GM21390 (cell line): ENCODE data around the gene PAK1IP1.
"Not testable (repeated sequence)": the region's sequence is repeated elsewhere in the genome, so short reads cannot be mapped to it uniquely, and the experiment has no call there.

ENCODE experiments used
- ATAC-seq: cut with Tn5 transposase; IDR thresholded peaks from one replicate; pipeline ENCODE4 v1.9.1; 2021; ENCODE audit not compliant: unreplicated experiment

Gene PAK1IP1

DNA sequence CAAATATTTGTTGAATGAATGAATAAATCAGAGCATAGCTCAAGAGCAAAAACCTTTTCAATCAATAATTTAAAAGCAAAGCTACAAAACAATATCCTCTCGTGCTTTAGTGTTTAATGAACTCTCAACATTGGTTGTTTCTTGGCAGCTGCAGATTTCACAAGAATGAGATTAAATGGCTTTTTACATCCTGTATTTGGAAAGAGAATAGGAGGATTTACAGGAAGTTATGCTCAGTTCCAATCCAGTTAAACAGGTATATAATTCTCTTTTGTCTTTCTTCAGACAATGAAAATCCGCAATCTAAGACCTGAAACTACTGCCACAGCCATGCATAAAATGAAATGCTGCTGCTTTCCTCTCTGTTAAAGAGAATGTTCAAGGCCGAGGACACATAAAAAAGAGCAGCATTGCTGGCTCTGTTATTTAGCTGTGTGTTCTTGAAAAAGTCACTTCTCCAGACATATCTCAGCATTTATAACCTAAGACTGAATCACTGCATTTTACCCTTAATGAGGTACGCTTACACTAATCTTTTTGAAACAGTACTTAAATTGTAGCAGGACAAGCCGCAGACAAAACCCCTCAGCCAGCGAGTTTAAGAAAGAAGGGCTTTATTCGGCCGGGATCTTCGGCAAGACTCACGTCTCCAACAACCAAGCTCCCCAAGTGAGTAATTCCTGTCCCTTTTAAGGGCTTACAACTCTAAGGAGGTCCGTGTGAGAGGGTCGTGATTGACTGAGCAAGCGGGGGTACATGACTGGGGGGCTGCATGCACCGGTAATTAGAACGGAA lies 3.9 kb upstream of the PAK1IP1 start:
- no peak for ATAC-seq

DNA sequence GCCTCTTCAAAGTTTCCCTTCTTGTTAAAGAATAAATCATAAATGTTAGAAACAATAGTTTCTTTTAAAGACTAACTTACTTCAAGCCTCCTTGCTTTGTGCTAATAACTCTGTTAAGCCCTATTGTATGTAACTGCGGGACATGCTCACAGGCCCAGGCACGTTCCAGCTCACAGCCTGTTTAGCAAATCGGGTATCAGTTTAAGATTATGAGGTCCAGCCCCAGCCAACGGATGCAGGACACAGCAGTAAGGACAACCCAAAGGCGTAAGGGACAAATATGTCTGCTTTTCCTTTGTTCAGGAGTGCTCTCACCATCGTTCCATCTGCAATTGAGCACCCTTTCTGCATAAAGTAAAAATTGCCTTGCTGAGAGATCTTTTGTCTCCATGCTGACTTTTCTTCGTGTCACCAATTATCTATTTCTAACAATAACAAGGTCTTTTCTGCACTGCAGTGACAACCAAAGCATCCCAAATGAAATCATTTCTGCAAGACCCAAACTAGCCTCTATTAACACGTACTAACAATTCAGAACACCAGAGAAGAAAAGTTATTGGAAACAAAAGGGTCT lies 1.7 kb upstream of the PAK1IP1 start:
- no peak for ATAC-seq

GRCh38 chr6:10695086-10695657 lies 400 bp downstream of the PAK1IP1 start:
- no peak for ATAC-seq

GRCh38 chr6:10696655-10697054 lies 1.9 kb downstream of the PAK1IP1 start:
- ATAC-seq, result no peak

DNA sequence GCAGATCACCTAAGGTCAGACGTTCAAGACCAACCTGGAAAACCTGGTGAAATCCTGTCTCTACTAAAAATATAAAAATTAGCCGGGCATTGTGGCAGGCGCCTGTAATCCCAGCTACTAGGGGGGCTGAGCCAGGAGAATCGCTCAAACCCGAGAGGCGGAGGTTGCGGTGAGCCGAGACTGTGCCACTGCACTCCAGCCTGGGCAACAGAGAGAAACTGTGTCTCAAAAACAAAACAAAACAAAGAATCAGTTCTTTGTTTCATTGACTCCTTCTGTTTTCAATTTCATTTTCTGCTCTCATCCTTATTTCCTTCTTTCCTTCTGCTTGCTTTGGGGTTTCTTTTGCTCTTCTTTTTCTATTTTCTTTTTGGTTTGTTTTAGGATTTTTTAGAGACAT lies 19.2 kb downstream of the PAK1IP1 start:
- ATAC-seq, result no peak

- no peak for ATAC-seq
Observed at GRCh38 chr6:10719296-10719963, 24.7 kb downstream of the PAK1IP1 start.

- ATAC-seq, result no peak
Observed at GRCh38 chr6:10719964-10720264, 25.1 kb downstream of the PAK1IP1 start.

DNA sequence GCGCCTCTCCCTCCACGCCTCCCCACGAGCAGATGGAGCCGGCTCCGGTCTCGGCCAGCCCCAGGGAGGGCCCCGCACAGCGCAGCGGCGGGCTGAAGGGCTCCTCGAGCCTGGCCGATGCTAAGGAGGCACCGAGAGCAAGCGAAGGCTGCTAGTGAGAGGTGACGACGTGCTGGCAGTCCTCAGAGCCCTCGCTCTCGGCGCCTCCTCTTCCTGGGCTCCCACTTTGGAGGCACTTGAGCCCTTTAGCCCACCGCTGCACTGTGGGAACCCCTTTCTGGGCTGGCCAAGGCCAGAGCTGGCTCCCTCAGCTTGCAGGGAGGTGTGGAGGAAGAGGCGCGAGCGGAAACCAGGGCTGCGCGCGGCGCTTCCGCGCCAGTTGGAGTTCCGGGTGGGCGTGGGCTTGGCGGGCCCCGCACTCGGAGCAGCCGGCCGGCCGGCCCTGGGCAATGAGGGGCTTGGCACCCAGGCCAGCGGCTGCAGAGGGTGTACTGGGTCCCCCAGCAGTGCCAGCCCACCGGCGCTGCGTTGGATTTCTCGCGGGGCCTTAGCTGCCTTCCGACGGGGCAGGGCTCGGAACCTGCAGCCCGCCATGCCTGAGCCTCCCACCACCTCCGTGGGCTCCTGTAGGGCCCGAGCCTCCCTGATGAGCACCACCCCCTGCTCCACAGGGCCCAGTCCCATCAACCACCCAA lies 25.6 kb downstream of the PAK1IP1 start:
- no peak for ATAC-seq

- not testable (repeated sequence) for ATAC-seq
Observed at GRCh38 chr6:10720960-10721849, 26.4 kb downstream of the PAK1IP1 start.

- no peak for ATAC-seq
Observed at GRCh38 chr6:10721850-10722569, 27.2 kb downstream of the PAK1IP1 start.

- no peak for ATAC-seq
Observed at GRCh38 chr6:10722570-10722819, 27.7 kb downstream of the PAK1IP1 start.

DNA sequence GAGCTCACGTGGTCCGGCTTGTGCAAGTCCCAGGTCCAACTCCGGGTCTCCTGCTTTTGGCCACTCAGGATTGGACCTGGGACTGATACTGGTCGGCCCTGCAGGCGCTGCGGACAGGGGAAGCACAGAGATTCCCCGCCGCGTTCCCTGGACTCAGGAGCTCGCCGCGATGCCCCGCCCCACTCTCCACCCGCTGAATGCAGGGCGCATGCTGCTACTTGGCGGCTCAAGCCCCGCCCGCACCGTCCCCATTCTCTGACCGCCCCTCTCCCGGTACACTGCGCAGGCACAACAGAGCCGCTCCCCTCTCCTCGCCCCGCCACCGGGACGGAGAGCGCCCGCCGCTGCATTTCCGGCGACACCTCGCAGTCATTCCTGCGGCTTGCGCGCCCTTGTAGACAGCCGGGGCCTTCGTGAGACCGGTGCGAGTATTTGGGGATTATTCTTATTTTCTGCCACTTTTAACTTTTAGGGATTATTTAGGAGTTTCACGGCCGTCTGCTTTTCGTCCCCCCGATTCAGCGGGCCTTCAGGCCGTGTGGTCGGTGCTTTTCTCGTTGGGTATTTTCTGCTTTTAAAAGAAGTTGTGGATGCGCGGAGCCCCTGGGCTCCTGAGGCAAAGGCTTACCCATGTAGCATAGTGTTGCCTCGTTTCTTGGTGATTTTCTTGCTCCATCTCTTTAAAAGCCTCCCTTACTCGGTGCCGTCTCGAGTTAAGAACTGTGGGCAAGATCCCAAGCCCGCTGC lies 28.2 kb downstream of the PAK1IP1 start, which contains the start of gene TMEM14C:
Gene TMEM14C (plus strand): TSS at position 251 of the 747 bp plus-strand sequence. CDS start 1,544 bp downstream, outside the sequence.
- peak; percentile 99 for ATAC-seq

- no peak for ATAC-seq
Observed at GRCh38 chr6:10723567-10723881, 28.8 kb downstream of the PAK1IP1 start.

DNA sequence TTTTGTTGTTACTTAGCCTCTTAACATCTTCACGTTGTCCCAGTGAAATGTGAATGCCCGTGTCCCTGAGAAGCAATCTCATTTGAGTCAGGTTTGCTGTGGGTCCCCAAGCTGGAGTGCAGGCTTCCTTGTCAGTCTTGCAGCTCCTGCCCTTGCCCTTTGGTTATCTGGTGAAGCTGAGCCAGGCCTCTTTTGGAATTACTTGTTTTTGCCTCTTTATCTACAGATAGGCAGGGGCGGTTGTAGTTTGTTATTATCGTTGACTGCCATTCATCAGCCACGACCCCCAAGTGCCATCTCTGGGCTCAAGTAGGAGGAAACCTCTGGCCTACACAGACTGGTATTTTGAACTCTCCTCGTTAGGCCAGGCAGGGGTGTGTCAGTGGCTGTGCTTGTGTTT lies 30.3 kb downstream of the PAK1IP1 start:
- ATAC-seq, result no peak

- ATAC-seq, result no peak
Observed at GRCh38 chr6:10725716-10726115, 30.9 kb downstream of the PAK1IP1 start.

DNA sequence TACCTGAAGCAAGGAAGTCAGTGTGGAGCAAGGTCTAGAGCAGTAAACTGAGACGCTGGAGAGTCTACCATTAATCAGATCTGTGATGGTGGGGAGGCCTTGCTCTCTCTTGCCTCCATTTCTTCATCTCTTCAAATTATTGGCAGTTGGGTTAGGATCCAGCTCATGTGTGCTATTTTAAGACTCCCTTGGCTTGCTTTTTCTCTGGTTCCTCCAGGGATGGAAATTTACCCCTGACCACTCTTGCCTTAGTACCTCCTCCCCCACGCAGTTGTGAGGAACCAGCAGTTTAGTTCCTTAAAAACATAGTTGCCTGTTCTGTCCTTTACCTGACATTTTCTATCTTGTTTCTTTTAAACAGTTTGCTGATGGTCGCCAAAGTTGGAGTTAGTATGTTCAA lies 35.5 kb downstream of the PAK1IP1 start:
- no peak for ATAC-seq

DNA sequence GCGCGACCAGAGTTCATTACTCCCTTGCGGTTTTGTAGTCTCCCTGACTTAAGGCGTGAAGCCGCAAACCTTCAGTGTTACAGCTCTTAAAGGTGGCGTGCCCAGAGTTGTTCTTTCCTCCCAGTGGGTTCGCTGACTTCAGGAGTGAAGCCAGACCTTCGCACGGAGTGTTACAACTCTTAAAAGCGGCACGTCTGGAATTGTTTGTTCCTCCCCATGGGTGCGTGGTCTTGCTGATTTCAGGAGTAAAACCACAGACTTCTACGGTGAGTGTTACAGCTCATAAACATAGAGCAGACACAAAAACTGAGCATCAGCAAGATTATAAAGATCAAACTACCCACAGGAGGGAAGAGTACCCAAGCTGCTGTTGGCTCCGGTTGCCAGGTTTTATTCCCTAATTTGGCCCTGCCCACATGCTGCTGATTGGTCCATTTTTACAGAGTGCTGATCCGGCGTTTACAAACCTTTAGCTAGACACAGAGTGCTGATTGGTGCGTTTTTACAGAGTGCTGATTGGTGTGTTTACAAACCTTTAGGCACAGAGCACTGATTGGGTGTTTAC lies 38.5 kb downstream of the PAK1IP1 start:
- ATAC-seq, result no peak

DNA sequence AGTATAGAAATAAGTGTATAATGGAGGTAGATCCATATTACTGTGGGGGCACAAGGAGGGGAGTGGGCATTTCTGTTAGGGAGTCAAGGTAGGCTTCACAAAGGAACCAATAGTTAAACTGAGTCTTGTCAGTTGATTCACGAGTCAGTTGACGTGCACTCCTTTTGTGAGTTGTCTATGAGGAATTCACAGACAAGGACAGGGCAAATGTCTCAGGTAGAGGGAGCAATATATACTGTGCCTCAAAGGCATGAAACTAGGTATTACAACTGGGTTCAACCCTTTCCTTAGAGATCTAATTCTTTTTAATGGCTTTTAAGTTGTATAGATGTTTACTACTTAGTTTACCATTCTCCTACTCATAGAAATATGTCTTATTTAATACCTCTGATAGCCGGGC lies 39.1 kb downstream of the PAK1IP1 start:
- no peak for ATAC-seq

DNA sequence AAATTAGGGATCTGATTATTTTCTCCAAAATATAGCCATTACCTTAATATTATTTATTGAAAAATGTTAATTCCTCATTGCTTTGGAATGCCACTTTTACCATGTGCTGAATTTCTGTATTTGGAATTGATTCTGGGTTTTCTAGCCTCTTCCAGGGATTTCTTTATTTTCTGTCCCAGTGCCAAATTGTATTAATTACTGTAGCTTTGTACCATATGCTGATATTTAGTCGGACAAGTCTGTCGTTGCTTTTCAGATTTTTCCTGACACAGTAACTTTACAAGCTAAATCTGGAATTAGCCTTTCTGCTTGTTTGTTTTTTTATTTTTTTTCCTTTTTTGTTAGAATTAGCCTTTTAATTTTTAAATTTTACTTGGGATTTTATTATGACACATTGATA lies 42.0 kb downstream of the PAK1IP1 start:
- ATAC-seq, result no peak
